SK-N-SH (cell line): ENCODE measurements around the gene RHOH. TPM values are rescaled to one million over a fixed set of nuclear protein-coding genes. Genes with fewer than 3 reads are reported as not detected.

Source experiments
- CTCF ChIA-PET: fragments of 300-600, 350-600 bp; formaldehyde crosslinking; extraction: SDS; loops from one replicate; lab custom pipeline; 2021; lab: Yijun Ruan, JAX
- POLR2A ChIA-PET: fragments of 350-600 bp; sonication (Branson Sonifier 250); formaldehyde crosslinking; extraction: SDS; loops from one replicate; lab custom pipeline; 2020; ENCODE audit warnings: antibody characterized with exemption, inconsistent platforms; lab: Yijun Ruan, JAX
- DNase-seq: peaks from one replicate; pipeline ENCODE4 v3.0.0; 2012
- H2AFZ ChIP-seq: fragments of 200-600 bp; sonication (generic); 2 replicates; pipeline ENCODE4 v1.8.1; 2016; ENCODE audit warnings: antibody characterized with exemption, mild to moderate bottlenecking, low read depth
- H3F3A ChIP-seq: fragments of 200-600 bp; sonication (generic); replicated peaks from 2 replicates; pipeline ENCODE3; 2016; ENCODE audit warnings: antibody characterized with exemption, mild to moderate bottlenecking; ENCODE audit not compliant: insufficient read depth
- H3K27ac ChIP-seq, 2 experiments: fragments of 200-500 bp in 1 of 2; fragments of 200-600 bp in 1 of 2; sonication (Bioruptor generic) in 1 of 2; sonication (generic), shearing (Covaris generic) in 1 of 2; 2 replicates each; pipeline versions ENCODE4 v1.5.1 to v1.6.1; 2014 to 2016; ENCODE audit warnings: low read depth in 2 of 2, inconsistent platforms in 1 of 2, low read length in 1 of 2, mild to moderate bottlenecking in 1 of 2, mixed read lengths in 1 of 2
- H3K27me3 ChIP-seq: fragments of 200-600 bp; sonication (generic), shearing (Covaris generic); 2 replicates; pipeline ENCODE4 v1.6.1; 2016; ENCODE audit warnings: mixed run types; ENCODE audit not compliant: insufficient read depth
- H3K36me3 ChIP-seq, 2 experiments: fragments of 200-500 bp in 1 of 2; fragments of 200-600 bp in 1 of 2; sonication (Bioruptor generic) in 1 of 2; sonication (generic) in 1 of 2; replicated peaks in 1 of 2; 2 replicates each; pipeline versions ENCODE3 to v1.5.1; 2014 to 2016; ENCODE audit warnings: low read length in 1 of 2, mild to moderate bottlenecking in 1 of 2; ENCODE audit not compliant: insufficient read depth in 2 of 2, control insufficient read depth in 1 of 2
- H3K4me1 ChIP-seq, 2 experiments: fragments of 200-500 bp in 1 of 2; fragments of 200-600 bp in 1 of 2; sonication (Bioruptor generic) in 1 of 2; sonication (generic), shearing (Covaris generic) in 1 of 2; 2 replicates each; pipeline versions ENCODE4 v1.5.1 to v1.6.1; 2014 to 2016; ENCODE audit warnings: low read depth in 1 of 2, low read length in 1 of 2, mixed run types in 1 of 2; ENCODE audit not compliant: insufficient read depth in 2 of 2, control insufficient read depth in 1 of 2
- H3K4me2 ChIP-seq: fragments of 200-600 bp; sonication (generic), shearing (Covaris generic); 2 replicates; pipeline ENCODE4 v1.6.1; 2017; ENCODE audit warnings: mixed run types
- H3K4me3 ChIP-seq, 2 experiments: fragments of 200-500 bp in 1 of 2; fragments of 200-600 bp in 1 of 2; sonication (Bioruptor generic) in 1 of 2; sonication (generic), shearing (Covaris generic) in 1 of 2; 2 replicates each; pipeline versions ENCODE4 v1.5.1 to v1.8.1; 2014 to 2016; ENCODE audit warnings: low read depth in 2 of 2, inconsistent platforms in 1 of 2, low read length in 1 of 2, mild to moderate bottlenecking in 1 of 2, mixed read lengths in 1 of 2, moderate library complexity in 1 of 2
- H3K79me2 ChIP-seq: fragments of 200-600 bp; sonication (generic); 2 replicates; pipeline ENCODE4 v1.8.1; 2017; ENCODE audit warnings: mild to moderate bottlenecking; ENCODE audit not compliant: insufficient read depth
- H3K9ac ChIP-seq: fragments of 200-600 bp; sonication (generic); 2 replicates; pipeline ENCODE4 v1.6.1; 2017; ENCODE audit warnings: mixed run types
- H3K9me2 ChIP-seq: fragments of 200-600 bp; sonication (generic); 2 replicates; pipeline ENCODE4 v1.6.1; 2017; ENCODE audit warnings: mixed run types
- H3K9me3 ChIP-seq: fragments of 200-600 bp; sonication (generic); 2 replicates; pipeline ENCODE4 v1.6.1; 2017; ENCODE audit warnings: mixed run types, mild to moderate bottlenecking, moderate library complexity
- H4K20me1 ChIP-seq: fragments of 200-600 bp; sonication (generic); 2 replicates; pipeline ENCODE4 v1.6.1; 2017; ENCODE audit warnings: mild to moderate bottlenecking, mixed run types; ENCODE audit not compliant: insufficient read depth
- EP300 ChIP-seq, 2 experiments: IDR thresholded peaks; 2 replicates each; pipeline versions ENCODE4 v1.4.0 to v1.6.1; 2012; ENCODE audit warnings: borderline replicate concordance in 1 of 2, low read depth in 1 of 2, low read length in 1 of 2
- EZH2phosphoT487 ChIP-seq: fragments of 200-600 bp; sonication (generic); IDR thresholded peaks from 2 replicates; pipeline ENCODE4 v1.6.1; 2017; ENCODE audit warnings: low read depth, mixed run types, mild to moderate bottlenecking, antibody characterized with exemption, moderate library complexity, borderline replicate concordance
- REST ChIP-seq: IDR thresholded peaks from 2 replicates; pipeline ENCODE4 v1.6.1; 2012; ENCODE audit warnings: mild to moderate bottlenecking, low read depth, low read length, moderate library complexity
- ZBTB33 ChIP-seq: IDR thresholded peaks from 2 replicates; pipeline ENCODE4 v1.4.0; 2012; ENCODE audit warnings: low read depth, borderline replicate concordance
- WGBS: methylation state at CpG from one replicate; pipeline ENCODE4 v1.1.6; 2017; ENCODE audit warnings: low lambda C conversion rate; 5-methylcytosine and 5-hydroxymethylcytosine counted together
- polyA plus RNA-seq, 3 experiments: library from polyadenylated mRNA; depleted of rRNA; stranded (reverse); fragments of >200 nt; gene quantifications; 2 replicates each; pipeline ENCODE4 v1.2.3, GENCODE V29; 2012

RHOH gene
- polyA plus RNA-seq, 1 of the 3 experiments (the other 2 are of a cell fraction), result not detected

DNA sequence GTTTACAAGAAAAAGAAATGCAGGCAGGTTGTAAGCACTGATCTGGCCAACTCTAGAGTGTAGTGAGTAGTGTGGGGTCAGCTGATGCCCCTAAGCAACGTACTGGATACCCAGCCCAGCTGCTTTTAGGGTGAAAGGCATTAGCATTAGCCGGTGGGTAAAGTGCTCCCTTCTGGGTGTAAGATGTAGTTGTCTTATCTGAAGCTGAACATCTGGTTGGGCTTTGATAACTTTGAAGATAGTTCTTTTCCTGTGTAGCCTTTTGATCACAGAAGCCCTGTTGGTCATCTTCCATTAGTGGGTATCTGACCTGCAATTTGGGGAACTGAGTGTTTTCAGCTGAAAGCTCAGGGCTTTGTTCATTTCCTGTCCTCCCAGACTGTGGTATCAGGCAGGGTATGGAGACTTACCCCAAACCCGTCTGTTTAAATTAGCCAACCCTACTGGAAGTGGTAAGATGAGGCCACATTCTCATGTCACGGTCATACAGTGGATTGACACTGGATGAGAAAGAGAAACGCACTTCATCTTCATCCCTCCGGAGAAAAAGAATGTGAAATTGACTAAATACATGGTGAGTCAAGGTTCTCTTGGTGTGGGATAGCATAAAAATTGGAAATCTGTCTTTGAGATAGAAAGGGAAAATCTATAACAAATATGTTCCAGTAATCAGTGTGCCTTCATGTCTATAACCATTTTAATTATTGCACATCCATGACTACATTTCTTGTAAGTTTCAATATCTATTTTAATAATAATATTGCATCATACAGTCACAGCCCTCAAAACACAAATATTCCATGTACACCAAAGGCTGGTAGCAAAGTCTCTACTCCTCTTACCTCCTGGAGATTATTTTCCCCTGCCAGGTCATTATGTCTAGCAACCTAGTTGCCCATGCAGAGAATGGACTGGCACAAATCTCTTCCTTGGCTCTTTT is 8.7 kb downstream of the RHOH start:
- H3K27me3 ChIP-seq, result no peaks in the 10 kb centered on the region
- H3K9me2 ChIP-seq, result no peaks in the 10 kb centered on the region
- H3K27ac ChIP-seq, result no peak overlapping the region
- no peak overlapping the region for H3K4me3 ChIP-seq
- DNase-seq, result no peak
- no peaks in the 10 kb centered on the region for H3K36me3 ChIP-seq
- ChIA-PET CTCF (no interaction called here), POLR2A (no interaction called here)
- no peaks in the 10 kb centered on the region for H4K20me1 ChIP-seq
- H3F3A ChIP-seq, result no peaks in the 10 kb centered on the region
- H3K79me2 ChIP-seq, result no peaks in the 10 kb centered on the region
- TF ChIP-seq EP300 (IDR thresholded peaks at IDR 0.05; ENCODE audit: borderline replicate concordance in 1 of 2, low read depth in 1 of 2, low read length in 1 of 2) (0 out of 4 replicates have a peak, but pooled peaks of 1 of the 2 experiments have one; percentile 16), REST (no peak)
- peaks cover 4 to 5% of the 10 kb centered on the region in 2 experiments; a peak in 3 of 4 replicates for H3K4me1 ChIP-seq
- H3K9ac ChIP-seq, result no peak overlapping the region
- H3K9me3 ChIP-seq, result no peaks in the 10 kb centered on the region
- H2AFZ ChIP-seq, result no peak overlapping the region; the same call in 1 of the 2 replicates
- H3K4me2 ChIP-seq, result no peak overlapping the region
- 61% methylated on average over 6 of the region's 6 CpGs for WGBS

GRCh38 chr4:40206426-40206825 is 9.6 kb downstream of the RHOH start:
- Histone ChIP-seq H2AFZ (no peak overlapping the region), H3K4me2 (no peak overlapping the region), H3K4me3 (no peak overlapping the region), H3K79me2 (no peaks in the 10 kb centered on the region), H3K27me3 (no peaks in the 10 kb centered on the region), H4K20me1 (no peaks in the 10 kb centered on the region), H3K9me3 (no peaks in the 10 kb centered on the region), H3F3A (no peaks in the 10 kb centered on the region), H3K36me3 (no peaks in the 10 kb centered on the region), H3K4me1 (peaks cover 4 to 5% of the 10 kb centered on the region in 2 experiments; a peak in 3 of 4 replicates), H3K9ac (no peak overlapping the region), H3K9me2 (no peaks in the 10 kb centered on the region), H3K27ac (no peak overlapping the region)
- DNase-seq, result no peak
- ChIA-PET POLR2A (no interaction called here), CTCF (interaction anchor here (1.0 kb wide), 1 partner anchor 20 kb away, joined by 4 read pairs; no protein-coding TSS in a partner anchor)
- TF ChIP-seq ZBTB33 (no peak), EZH2phosphoT487 (no peak)
- WGBS, result 91% methylated on average over 2 of the region's 2 CpGs
